Tongue (tissue), 2 donors: ENCODE results near the gene SETDB1. TPM values are rescaled to one million over a fixed set of nuclear protein-coding genes. Genes with fewer than 3 reads are reported as not detected.
A peak's percentile ranks its signal among the peaks of the same experiment; 100 is the strongest.

Source experiments
- DNase-seq: peaks from one replicate; pipeline ENCODE4 v3.0.0-alpha.2; 2015
- total RNA-seq: library from RNA; depleted of rRNA; stranded (reverse); fragments of >200 nt; gene quantifications from one replicate; pipeline ENCODE4 v1.2.3, GENCODE V29; 2014

SETDB1 gene
- total RNA-seq, 1 donor from 2014 or later, result 31.0 TPM

DNA sequence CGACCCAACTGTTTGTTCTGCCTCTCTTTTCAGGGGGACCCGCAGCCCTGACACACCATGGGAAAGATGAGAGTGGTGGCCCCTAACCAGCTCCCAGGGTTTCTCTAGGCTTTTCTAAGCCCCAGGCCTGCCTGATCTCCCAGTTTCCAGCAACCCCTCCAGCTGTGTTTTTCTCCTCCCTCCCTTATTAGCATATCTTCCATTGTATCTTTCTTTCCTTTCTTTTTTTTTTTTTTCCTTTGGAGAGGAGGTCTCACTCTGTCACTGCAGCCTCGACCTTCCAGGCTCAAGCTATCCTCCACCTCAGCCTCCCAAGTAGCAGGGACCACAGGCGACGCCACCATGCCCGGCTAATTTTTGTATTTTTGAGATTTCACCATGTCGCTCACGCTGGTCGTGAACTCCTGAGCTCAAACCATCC is 50.2 kb downstream of the SETDB1 start:
- DNase-seq, result no peak

DNA sequence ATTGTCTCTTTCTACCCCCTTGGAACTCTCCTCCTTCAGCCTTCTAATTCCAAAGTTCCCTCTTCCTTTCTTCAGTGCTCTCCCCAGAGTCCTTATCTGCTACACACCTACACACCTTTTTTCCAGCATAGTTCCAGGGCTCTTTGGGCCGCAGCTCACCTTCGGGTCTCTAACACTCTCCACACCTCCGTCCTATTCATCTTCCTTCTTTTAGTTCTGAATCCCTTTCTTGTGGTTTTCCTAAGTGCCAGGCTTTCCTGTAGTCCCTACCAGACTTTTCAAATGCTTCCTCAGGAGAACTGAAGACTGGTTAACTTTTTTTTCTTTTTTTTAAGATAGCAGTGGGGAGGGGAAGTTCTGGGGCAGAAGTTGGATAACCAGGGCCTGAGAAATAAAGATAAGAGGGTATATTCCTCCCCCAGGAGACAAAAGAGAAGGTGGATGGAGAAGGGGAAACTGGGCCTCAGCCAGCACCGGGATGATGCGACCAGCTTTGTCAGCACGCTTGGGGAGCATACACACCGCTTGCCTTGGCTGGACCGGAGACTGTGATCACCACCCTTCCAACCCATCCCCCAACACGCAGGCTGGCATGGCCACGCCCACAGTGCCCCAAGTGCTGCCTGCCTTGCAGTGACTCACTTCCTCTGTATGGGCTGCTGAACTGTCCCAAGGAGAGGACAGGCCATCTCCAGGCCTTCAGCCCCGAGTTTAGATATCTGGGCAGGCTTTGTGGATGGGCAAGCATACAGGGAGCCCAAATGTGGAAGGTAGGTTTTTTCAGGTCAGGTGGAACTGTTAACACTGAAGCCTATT is 50.9 kb downstream of the SETDB1 start:
- DNase-seq, result peak; percentile 40

DNA sequence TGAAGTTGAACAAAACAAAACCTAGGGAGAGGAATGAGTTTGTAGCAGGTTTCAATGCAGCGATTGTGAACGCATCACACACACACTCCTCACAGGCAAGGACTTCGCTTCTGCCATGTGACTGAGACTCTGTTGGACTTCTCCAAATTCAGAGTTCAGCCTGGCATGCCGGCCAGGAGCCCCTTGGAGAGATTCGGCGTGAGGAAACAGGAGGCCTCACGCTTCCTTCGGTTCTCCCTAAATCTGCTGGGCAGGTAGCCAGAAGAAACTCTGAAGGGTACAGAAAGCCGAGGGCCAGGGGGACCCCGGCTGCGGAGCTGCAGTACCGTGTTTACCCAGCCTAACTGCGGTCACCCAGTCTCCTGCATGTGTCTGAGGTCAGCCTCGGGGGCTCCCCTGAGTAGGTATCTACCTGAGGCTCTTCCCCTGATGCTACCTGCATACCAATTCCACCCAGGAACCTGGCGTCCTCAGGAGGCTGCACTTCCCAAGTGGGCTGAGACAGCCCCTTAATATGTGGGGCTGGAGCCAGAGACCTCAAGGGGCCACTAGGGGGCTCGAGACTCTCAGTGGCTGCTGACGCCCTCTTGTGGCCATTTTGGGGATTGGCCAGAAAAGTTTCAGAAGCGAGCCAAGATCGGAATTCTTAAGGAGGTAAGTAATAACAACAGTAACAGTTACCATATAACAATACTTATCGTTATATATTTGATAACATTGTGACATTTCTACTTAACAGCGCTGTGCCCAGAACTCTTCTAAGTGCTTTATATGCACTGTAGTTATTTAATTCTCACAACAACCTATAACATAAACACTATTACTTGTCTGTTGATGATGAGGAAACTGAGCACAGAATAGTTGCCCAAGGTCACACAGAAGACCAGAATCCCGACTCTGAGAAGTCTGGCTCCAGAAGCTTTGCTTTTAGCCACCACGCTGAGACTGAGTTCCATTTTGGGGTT is 53.2 kb downstream of the SETDB1 start:
- DNase-seq, result peak; percentile 97

DNA sequence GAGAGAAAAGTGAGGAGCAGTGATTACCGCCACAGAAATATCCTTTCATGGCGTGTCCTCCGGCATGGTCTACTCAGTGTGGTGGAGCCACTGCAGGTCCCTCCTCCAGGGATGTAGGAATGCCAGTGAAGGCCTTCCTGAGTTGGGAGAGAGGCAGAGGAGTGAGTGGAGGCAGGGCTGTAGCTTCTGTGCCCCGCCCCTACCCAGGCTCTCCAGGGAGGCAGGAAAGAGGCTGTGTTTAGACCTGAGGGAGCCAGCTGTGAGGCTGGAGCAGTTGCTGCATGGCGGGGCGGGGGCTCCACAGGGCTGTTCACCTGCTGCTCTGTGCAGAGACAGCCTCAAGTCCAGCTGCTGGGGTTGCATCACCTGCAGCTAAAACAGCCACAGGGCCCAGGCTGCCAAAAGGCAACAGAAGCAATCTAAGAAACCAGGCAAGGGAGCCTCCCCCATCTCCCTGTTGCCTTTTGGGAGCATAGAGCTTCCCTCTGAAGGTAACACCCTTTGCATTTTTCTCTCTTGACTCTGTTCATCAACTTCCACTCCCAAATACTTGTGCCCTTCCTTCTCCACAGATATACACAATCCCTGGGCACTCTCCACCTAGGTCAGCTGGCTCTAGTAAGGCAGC is 55.1 kb downstream of the SETDB1 start:
- peak; percentile 43 for DNase-seq

DNA sequence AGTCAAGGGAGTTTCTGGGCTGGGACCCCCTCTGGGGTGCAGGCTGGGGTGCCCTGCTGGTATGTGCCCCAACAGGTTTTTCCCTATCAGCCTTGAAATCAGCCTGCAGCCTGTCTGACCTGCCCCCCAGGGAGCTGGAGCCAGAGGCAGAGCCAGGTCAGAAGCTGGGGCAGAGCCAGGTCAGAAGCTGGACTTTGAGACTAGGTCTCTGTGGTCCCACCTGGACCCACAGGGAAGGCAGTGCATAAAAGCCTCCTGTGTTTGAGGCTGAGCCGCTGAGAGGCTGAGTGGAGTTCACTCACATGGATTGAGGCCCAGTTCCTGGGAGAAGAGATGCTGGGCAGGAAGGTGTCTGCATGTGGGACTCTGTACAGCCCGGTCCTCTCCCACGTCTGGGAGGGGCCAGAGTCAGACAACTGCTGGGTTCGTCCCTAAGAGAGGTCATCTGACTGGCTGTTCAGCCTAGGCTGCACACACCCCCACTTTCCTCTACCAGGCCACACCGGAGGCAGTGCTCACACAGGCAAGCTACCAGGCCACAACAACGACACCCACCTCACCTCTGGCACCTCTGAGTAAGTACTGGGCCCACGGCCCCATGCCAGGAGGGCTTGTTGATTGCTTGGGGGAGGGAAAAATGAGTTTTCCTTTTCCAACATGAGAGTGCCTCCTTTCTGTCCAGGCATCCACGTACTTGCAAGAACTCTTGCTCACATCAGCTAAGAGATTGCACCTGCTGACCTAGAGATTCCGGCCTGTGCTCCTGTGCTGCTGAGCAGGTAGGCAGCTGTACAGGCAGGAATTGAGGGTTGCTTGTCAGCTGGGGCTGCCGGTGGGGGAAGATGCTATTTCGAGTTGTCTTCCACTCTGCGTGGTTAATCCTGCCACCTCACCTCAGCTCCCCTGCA is 55.9 kb downstream of the SETDB1 start, which contains the start of gene ANXA9:
Gene ANXA9 (plus strand): TSS at position 488 of the 908 bp plus-strand sequence. CDS start 814 bp downstream, outside the sequence.
- no peak for DNase-seq

DNA sequence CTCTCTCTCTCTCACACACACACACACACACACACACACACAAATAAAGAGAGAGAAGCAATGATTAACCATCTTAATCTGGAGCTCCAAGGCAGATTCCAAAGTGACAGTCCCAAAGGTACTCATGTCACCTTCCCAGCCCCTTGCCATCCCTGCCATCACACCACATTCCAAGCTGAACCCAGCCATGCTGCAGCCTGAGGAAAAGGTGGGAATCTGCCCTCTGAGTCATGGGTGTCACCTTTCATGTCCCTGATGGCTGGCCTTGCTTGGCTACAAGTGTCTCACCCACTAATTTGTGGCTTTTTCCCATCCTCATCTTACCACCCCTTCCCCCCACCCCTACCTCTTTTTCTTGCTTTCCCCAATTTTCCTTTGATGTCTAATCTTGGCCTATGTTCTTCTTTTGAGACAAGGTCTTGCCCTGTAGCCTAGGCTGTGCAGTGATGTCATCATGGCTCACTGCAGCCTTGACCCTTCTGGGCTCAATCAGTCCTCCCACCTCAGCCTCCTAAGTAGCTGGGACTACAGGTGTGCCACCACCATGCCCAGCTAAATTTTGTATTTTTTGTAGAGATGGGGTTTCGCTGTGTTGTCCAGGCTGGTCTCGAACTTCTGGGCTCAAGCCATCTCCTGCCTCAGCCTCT is 59.1 kb downstream of the SETDB1 start:
- no peak for DNase-seq

DNA sequence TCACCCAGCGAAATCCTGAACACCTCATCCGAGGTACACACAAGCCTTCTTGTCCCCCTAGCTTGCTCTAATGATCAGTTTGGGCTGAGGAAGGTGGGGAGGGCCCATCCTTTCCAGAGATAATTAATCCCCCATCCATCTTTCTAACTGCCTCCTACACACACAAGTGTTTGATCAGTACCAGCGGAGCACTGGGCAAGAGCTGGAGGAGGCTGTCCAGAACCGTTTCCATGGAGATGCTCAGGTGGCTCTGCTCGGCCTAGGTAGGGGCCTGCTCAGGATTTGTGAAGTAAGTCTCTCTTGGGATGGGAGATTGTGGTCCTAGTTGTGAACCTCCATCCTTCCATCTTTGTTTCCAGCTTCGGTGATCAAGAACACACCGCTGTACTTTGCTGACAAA is 61.8 kb downstream of the SETDB1 start:
- DNase-seq, result no peak

DNA sequence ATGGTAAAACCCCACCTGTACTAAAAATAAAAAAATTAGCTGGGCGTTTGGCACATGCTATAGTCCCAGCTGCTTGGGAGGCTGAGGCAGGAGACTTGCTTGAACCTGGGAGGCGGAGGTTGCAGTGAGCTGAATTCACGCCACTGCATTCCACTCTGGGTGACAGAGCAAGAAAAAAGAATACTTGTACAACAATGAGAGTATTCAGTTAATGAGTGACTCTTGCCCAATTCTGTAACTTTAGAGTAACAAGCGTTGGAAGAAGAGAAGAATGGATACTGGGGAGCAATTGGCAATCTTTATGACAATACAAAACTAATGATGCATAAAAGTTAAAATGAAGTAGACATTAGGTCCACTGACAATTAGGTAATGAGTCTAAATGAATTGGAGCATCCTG is 66.5 kb downstream of the SETDB1 start:
- no peak for DNase-seq

DNA sequence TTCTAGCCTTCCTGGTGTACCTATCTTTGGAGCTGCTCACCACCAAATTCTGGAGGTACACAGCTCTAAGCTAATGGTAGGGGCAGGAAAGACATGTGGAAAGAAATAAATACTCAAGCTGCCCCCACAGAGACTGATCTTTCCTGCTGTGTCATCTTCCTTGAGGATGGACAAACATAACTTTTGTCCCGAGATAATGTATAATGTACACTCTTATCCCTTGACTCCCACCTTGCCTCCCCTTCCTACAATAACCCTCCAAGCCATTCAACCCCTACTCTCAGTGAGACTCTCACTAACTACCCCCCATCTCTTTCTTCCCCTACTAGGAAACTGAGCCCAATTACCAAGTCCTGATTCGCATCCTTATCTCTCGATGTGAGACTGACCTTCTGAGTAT is 68.1 kb downstream of the SETDB1 start:
- DNase-seq, result no peak

DNA sequence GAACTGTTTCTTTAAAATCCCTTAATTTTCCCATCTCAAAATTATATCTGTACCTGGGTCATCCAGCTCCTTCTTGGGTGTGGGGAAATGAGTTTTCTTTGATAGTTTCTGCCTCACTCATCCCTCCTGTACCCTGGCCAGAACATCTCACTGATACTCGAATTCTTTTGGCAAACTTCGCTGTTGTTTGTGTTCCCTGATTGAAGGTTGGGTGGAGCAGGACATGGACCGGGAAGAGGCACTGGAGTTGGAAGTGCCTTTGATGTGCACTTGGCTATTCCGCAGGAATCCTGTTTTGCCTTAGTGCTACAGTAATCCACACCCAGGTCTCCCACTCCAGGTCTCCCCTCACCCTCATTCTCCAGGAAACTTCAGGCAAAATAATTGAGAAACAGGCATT is 69.3 kb downstream of the SETDB1 start:
- DNase-seq, result no peak

DNA sequence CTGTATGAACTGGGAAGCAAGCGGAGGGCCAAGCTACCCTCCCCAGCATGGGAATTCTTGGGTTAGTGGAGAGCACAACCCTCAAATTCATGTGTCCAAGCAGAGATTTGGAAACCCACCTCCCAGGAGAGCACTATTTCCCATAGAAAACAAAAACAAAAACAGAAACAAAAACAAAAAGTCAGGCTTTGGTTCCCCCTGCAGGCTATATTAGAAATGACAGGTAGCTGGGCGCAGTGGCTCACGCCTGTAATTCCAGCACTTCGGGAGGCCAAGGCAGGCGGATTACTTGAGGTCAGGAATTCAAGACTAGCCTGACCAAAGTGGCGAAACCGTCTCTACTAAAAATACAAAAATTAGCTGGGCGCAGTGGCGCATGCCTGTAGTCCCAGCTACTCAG is 69.7 kb downstream of the SETDB1 start:
- DNase-seq, result peak; percentile 54

DNA sequence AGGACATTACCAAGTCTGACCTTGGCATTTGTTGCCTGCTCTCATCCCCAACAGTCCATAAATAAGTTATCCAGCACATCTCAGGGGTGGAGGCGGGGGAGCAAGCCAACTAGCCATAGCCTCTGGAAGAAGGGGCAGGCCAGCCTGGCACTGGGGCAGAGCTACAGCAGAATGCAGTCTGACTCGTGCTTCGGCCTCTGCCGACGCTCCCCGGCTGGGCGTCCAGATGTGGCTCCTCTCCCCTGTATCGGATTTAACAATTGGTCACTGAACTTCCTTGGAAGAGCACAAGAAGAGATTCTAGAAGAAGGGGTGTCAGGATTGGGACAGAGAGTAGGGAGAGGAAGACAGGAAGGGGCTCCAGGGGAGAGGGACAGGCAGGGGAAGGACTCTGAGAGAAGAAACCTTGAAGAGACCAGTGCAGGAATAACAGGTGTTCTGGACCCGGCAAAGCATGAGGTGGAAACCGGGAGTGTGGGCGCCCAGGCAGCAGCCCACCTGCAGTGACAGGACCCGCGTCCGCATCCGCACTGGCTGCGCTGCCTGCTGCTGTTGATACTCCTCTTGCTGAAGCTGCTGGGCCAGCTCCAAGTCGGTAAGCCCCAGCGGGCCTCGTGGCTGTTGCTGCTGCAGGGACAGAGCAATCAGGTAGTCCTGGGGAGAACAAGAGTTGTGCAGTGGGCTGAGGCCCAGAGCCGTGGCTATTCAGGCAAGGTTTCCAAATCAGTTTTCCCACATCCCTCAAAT is 71.1 kb downstream of the SETDB1 start:
- DNase-seq, result no peak

DNA sequence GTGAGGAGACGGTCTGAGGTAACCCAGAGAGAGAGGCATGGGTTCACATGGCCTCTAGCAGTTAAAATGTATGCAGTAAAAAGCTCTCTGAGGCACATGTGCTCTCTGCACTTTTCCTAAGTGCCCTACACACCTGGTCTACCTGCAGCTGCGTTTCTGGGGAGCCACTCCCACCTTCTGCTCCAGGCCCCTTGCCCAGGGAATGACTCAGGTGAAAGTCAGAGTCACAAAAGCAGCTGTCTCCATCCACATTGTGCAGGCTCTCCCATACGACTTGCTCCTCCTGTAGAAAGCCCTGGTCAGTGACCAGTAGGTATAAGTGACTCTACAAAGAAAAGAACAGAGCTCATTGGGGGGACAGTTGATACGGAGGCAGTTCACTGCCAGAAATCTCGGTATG is 71.8 kb downstream of the SETDB1 start:
- no peak for DNase-seq

DNA sequence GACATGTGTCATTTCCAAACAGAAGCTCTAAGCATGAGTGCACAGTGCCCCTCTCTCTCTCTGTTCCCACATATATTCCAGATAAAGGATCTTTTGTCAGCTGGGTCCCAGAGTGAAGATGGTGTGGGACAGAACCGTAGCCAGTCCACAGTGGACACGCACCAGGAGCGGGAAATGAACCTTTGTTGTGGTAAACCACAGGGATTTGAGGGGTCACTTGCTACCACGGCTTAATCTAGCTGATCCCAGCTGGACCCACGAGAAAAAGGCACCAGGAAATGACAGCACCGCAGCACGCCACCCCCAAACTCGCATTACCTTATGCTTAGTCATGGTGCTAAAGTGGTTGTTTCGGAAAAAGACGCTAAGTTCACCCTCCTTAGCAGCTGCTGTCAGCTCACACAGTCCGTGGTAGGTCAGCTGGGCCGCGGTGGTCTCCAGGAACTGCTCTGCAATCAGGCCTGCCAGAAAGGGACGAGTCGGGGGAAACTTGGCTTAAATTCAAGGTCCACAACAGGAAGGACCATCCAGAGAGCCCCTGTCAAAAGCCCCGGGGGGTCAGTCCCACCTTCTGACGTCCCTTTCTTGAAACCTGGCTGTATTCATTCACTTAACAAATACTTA is 73.0 kb downstream of the SETDB1 start:
- no peak for DNase-seq

DNA sequence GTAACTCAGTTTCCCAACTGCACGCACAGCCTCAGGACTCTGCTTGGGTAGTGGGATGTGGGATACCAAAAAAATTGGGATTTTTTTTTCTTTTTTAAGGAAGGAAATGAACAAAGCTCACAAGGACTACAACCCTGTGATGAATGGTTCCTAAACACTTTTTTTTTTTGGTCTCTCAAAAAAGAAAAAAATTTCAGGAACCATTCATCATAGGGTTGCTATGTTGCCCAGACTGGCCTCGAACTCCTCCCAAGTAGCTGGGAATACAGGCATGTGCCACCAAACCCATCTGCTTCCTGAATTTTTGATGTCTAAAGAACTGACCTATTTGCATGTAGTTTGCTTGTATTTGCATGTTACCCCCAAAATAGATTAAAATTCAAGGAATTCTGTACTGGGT is 73.8 kb downstream of the SETDB1 start:
- DNase-seq, result no peak

DNA sequence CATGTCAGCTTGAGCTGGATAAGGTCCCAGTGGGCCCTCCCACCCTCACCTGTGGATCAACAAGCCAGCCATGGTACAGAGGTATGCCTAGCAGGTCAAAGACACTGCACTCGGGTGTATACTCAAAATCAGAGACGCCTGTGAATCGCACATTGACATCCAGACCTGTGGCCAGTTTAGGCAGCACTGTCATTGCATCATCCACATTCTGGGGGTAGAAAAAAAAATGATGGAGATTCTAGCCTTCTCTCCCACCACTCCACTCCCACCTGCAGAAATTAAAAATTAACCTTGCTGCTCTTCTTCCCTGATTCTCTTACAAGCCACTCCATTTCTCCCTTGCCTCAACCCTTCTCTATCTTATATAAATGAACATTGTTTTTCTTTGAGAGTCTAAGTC is 74.2 kb downstream of the SETDB1 start:
- DNase-seq, result no peak

DNA sequence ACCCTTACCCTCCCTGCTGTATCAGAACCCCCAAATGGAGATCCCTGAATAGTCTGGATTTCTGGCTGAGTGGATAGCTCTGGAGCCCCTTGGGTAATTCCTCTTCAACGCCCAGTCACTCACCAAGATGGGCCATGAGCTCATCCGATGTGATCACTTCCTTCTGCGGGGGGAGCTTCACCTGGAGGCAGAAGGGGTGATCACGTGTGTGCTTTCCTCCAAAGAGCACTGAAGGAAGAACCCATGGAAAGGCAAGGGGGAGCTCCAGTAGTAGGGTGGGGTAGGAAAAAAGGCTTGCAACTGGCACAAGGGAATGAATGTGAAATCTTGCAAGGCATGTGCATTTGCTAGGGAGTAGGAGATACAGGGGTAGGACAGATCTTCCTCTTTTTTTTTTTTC is 75.4 kb downstream of the SETDB1 start:
- no peak for DNase-seq

DNA sequence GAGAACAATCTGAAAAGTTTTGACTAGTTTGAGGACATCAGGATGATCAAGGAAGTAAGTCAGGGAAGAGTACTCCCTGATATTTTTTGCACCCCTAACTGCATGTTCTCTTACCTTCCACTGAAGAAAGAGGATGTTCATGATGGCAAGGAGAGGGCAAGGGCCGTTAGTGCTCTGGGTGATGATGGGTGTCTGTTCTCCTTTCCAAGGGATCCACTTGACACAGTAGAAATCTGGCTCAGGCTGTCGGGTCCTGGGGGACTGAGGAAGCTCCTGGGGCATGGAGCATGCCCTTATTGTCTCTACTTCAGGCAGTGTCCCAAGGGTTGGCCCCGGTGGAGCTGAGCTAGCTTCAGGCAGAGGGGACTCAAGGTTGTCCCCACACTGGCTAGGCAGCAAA is 75.9 kb downstream of the SETDB1 start:
- no peak for DNase-seq

DNA sequence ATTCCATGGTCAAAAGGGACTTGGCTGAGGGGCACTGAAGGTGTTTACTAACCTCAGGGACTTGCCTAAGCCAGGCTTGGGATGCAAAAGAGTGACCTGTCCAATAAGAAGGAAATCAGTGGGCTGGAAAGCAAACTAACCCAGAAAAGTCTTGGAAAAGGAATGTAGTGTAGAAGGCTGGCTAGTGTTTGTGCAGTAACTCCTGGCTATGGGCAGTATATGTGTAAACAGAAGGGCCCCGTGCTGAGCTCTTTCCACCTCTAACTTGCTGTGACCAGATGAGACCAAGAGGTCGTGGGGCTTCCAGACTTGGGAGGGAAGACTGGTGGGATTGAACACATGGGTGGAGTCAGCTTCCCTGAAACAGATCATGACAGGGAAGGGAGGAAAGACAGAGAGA is 76.4 kb downstream of the SETDB1 start:
- no peak for DNase-seq

DNA sequence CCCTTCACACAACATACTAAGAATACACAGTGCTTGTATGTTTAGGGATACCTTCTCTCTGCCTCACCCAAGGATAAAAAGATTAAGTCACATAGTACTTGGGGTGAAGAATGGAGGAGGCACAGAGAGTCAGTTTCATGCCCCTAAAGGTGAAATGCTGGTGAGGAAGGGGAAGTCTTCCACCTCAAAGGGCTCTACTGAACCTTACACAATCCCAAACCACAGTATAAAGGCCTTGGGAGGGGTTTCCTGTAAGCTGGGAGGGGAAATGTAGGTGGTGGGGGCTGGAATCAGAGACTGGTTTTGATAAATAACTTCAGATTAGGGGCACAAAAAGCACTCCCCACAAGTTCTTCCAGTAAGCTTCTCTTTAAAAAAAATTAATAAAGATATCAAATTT is 77.0 kb downstream of the SETDB1 start:
- no peak for DNase-seq
